Neutrophil (primary cell): Measurements from ENCODE around the gene MRGPRG.

Experiments used
- H3K27ac ChIP-seq: fragments of 200-600 bp; sonication (generic); 2 replicates; pipeline ENCODE4 v1.5.1; 2016; ENCODE audit warnings: mild to moderate bottlenecking, moderate library complexity
- H3K27me3 ChIP-seq: fragments of 200-600 bp; sonication (generic); 2 replicates; pipeline ENCODE4 v1.6.0; 2016; ENCODE audit warnings: mild to moderate bottlenecking
- H3K36me3 ChIP-seq: fragments of 200-600 bp; sonication (generic); 2 replicates; pipeline ENCODE4 v1.5.1; 2017
- H3K4me1 ChIP-seq, 2 experiments: fragments of 200-600 bp in 1 of 2; sonication (generic) in 1 of 2; 1 replicate in 1 of 2; 2 replicates in 1 of 2; pipeline versions ENCODE4 v1.5.1 to v1.6.1; 2013 to 2016; ENCODE audit warnings: low read depth in 1 of 2, low read length in 1 of 2, mild to moderate bottlenecking in 1 of 2, moderate library complexity in 1 of 2; ENCODE audit not compliant: control insufficient read depth in 1 of 2, insufficient read depth in 1 of 2
- H3K4me3 ChIP-seq, 2 experiments: fragments of 200-600 bp in 1 of 2; sonication (generic) in 1 of 2; 1 replicate in 1 of 2; 2 replicates in 1 of 2; pipeline ENCODE4 v1.5.1; 2013 to 2016; ENCODE audit warnings: low read depth in 1 of 2, low read length in 1 of 2, mild to moderate bottlenecking in 1 of 2, moderate library complexity in 1 of 2
- H3K9me3 ChIP-seq: fragments of 200-600 bp; sonication (generic); 2 replicates; pipeline ENCODE4 v1.5.1; 2016
- CTCF ChIP-seq: fragments of 200-600 bp; sonication (generic); IDR thresholded peaks from 2 replicates; pipeline ENCODE4 v1.5.1; 2016; ENCODE audit warnings: antibody characterized with exemption

The MRGPRG gene

GRCh38 chr11:3177931-3178330, 40.7 kb downstream of the MRGPRG start:
- Histone ChIP-seq H3K27me3 (no peaks in the 10 kb centered on the region), H3K36me3 (no peaks in the 10 kb centered on the region), H3K4me3 (no peak overlapping the region), H3K9me3 (peaks cover 8% of the 10 kb centered on the region), H3K4me1 (no peaks in the 10 kb centered on the region), H3K27ac (no peak overlapping the region)
- no peak for TF ChIP-seq CTCF

DNA sequence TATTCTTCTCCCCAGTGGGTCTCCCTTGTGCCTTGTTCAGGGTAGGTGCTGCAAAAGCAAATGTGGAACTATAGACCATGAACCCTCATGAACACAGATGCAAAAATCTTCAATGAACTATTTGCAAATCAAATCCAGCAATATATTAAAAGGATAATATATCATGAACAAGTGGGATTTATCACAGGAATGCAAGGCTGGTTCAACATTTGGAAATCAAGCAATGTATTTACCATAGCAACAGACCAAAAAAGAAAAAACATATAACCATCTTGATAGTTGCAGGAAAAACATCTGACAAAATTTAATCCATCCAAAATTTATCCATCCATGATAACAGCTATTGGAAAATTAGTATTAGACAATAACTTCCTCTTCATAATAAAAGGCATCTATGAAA, 42.1 kb downstream of the MRGPRG start:
- Histone ChIP-seq H3K27ac (no peak overlapping the region), H3K36me3 (no peaks in the 10 kb centered on the region), H3K4me3 (no peak overlapping the region), H3K27me3 (peaks cover 10% of the 10 kb centered on the region), H3K4me1 (no peaks in the 10 kb centered on the region), H3K9me3 (peaks cover 8% of the 10 kb centered on the region)
- TF ChIP-seq CTCF = no peak

GRCh38 chr11:3175194-3175593, 43.4 kb downstream of the MRGPRG start:
- Histone ChIP-seq H3K4me1 (no peaks in the 10 kb centered on the region), H3K4me3 (no peak overlapping the region), H3K27me3 (peaks cover 23% of the 10 kb centered on the region), H3K27ac (no peak overlapping the region), H3K9me3 (peaks cover 8% of the 10 kb centered on the region), H3K36me3 (no peaks in the 10 kb centered on the region)
- no peak for TF ChIP-seq CTCF

DNA sequence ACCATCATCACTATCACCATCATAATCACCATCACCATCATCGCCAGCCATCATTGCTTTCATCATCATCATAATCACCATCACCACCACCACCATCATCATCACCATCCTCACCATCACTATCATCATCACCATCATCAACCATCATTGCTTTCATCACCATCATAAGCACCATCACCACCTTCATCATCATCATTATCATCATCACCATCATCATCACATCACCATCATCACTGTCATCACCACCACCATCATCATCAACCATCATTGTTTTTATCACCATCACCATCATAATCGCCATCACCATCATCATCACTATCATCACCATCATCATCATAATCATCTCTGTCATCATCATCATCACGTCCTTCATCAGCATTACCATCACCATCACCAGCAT, 44.2 kb downstream of the MRGPRG start:
- no peak overlapping the region for H3K27ac ChIP-seq
- H3K9me3 ChIP-seq = peaks cover 8% of the 10 kb centered on the region
- peaks cover 31% of the 10 kb centered on the region for H3K27me3 ChIP-seq
- H3K4me3 ChIP-seq = no peak overlapping the region
- no peak for TF ChIP-seq CTCF
- H3K4me1 ChIP-seq = peaks cover 2 to 3% of the 10 kb centered on the region in 2 experiments
- H3K36me3 ChIP-seq = no peaks in the 10 kb centered on the region

- peaks cover 8% of the 10 kb centered on the region in 2 experiments for H3K4me1 ChIP-seq
- TF ChIP-seq CTCF = no peak
These were observed 44.8 kb downstream of the MRGPRG start for GRCh38 chr11:3173795-3174194.

More at GRCh38 chr11:3173795-3174194, 44.8 kb downstream of the MRGPRG start:
- Histone ChIP-seq H3K9me3 (peaks cover 8% of the 10 kb centered on the region), H3K36me3 (no peaks in the 10 kb centered on the region), H3K27me3 (peaks cover 37% of the 10 kb centered on the region), H3K27ac (no peak overlapping the region), H3K4me3 (no peak overlapping the region)
